Measurements from ENCODE around the gene TTC16. TPM values are rescaled to one million over a fixed set of nuclear protein-coding genes. Genes with fewer than 3 reads are reported as not detected.

TTC16 gene
- total and polyA plus RNA-seq, 2 experiments from 2014 or later: not detected

- Histone ChIP-seq H3K4me3 (peak within 1 kb of the TSS; percentile 56), H3K4me2 (peak within 1 kb of the TSS; percentile 80), H3K9me2 (replicated peaks; ENCODE audit: insufficient read depth) (no peaks in the 10 kb centered on the region), H3K27ac (peak within 1 kb of the TSS; percentile 91), H3K9me3 (ENCODE audit: low read depth) (no peaks in the 10 kb centered on the region), H4K20me1 (ENCODE audit: insufficient read depth, poor library complexity, severe bottlenecking) (no peaks in the 10 kb centered on the region), H3K79me2 (peaks cover 5% of the 10 kb centered on the region), H3K4me1 (ENCODE audit: insufficient read depth) (peaks cover 4% of the 10 kb centered on the region), H3K36me3 (replicated peaks; ENCODE audit: insufficient read depth, low read depth) (no peaks in the 10 kb centered on the region), H3K27me3 (no peaks in the 10 kb centered on the region), H2AFZ (peak within 1 kb of the TSS; percentile 65)
- TF ChIP-seq CTCF (IDR thresholded peaks at IDR 0.05; ENCODE audit: poor library complexity): peak; percentile 99
- TF ChIP-seq EZH2 (IDR thresholded peaks at IDR 0.05; ENCODE audit: borderline replicate concordance): no peak
- peak; percentile 99 for DNase-seq (ENCODE audit: low spot score)
- WGBS (ENCODE audit: low lambda C conversion rate, missing lambda C conversion rate): 2% methylated on average over 39 of the region's 76 CpGs
Measured at GRCh38 chr9:127734747-127735529, 19.1 kb downstream of the TTC16 start, which contains the start of gene TOR2A. Gene TOR2A, minus strand, starts transcription at chr9:127735294. Its CDS starts 24 bp downstream, at chr9:127735270.

GRCh38 chr9:127735530-127736185 is 19.8 kb downstream of the TTC16 start:
- no peaks in the 10 kb centered on the region for H4K20me1 ChIP-seq (ENCODE audit: insufficient read depth, poor library complexity, severe bottlenecking)
- H3K79me2 ChIP-seq: peaks cover 5% of the 10 kb centered on the region
- no peak overlapping the region for H3K4me3 ChIP-seq
- no peak for DNase-seq (ENCODE audit: low spot score)
- WGBS (ENCODE audit: low lambda C conversion rate, missing lambda C conversion rate): 33% methylated on average over 15 of the region's 15 CpGs
- no peaks in the 10 kb centered on the region for H3K9me2 ChIP-seq (replicated peaks; ENCODE audit: insufficient read depth)
- H3K27me3 ChIP-seq: no peaks in the 10 kb centered on the region
- peaks cover 8% of the 10 kb centered on the region for H3K4me1 ChIP-seq (ENCODE audit: insufficient read depth)
- H2AFZ ChIP-seq: no peak overlapping the region
- no peak for TF ChIP-seq EZH2phosphoT487 (IDR thresholded peaks at IDR 0.05; ENCODE audit: low read depth, severe bottlenecking, unreplicated experiment)
- TF ChIP-seq EZH2 (IDR thresholded peaks at IDR 0.05; ENCODE audit: borderline replicate concordance): no peak
- TF ChIP-seq CTCF (IDR thresholded peaks at IDR 0.05; ENCODE audit: poor library complexity): no peak
- H3K36me3 ChIP-seq (replicated peaks; ENCODE audit: insufficient read depth, low read depth): no peaks in the 10 kb centered on the region
- H3K9me3 ChIP-seq (ENCODE audit: low read depth): no peaks in the 10 kb centered on the region
- H3K27ac ChIP-seq: no peak overlapping the region
- peak overlapping the region; percentile 58 for H3K4me2 ChIP-seq

GRCh38 chr9:127738666-127739065 is 22.8 kb downstream of the TTC16 start:
- H3K9me3 ChIP-seq (ENCODE audit: low read depth): no peaks in the 10 kb centered on the region
- H2AFZ ChIP-seq: no peak overlapping the region
- 91% methylated on average over 13 of the region's 13 CpGs for WGBS (ENCODE audit: low lambda C conversion rate, missing lambda C conversion rate)
- H3K36me3 ChIP-seq (replicated peaks; ENCODE audit: insufficient read depth, low read depth): no peaks in the 10 kb centered on the region
- H3K4me3 ChIP-seq: no peak overlapping the region
- H4K20me1 ChIP-seq (ENCODE audit: insufficient read depth, poor library complexity, severe bottlenecking): no peaks in the 10 kb centered on the region
- TF ChIP-seq EZH2 (IDR thresholded peaks at IDR 0.05; ENCODE audit: borderline replicate concordance) (no peak), EZH2phosphoT487 (IDR thresholded peaks at IDR 0.05; ENCODE audit: low read depth, severe bottlenecking, unreplicated experiment) (no peak), CTCF (IDR thresholded peaks at IDR 0.05; ENCODE audit: poor library complexity) (no peak)
- no peak overlapping the region for H3K4me2 ChIP-seq
- peaks cover 4% of the 10 kb centered on the region for H3K79me2 ChIP-seq
- no peak overlapping the region for H3K27ac ChIP-seq
- no peaks in the 10 kb centered on the region for H3K9me2 ChIP-seq (replicated peaks; ENCODE audit: insufficient read depth)
- peaks cover 23% of the 10 kb centered on the region for H3K4me1 ChIP-seq (ENCODE audit: insufficient read depth)
- H3K27me3 ChIP-seq: peaks cover 11% of the 10 kb centered on the region
- no peak for DNase-seq (ENCODE audit: low spot score)

Measured in hepatocyte (in vitro differentiated cells).